K562 (cell line): ENCODE data around the gene TOR3A. TPM values are rescaled to one million over a fixed set of nuclear protein-coding genes. Genes with fewer than 3 reads are reported as not detected.

Experiments used
- ATAC-seq: fragments of 200-7000 bp; cut with Tn5 transposase; 3 replicates; pipeline ENCODE4 v1.9.1; 2020; ENCODE audit warnings: moderate library complexity
- BruUV-seq: library from RNA; stranded (reverse); fragments of 400-500 nt; replicated peaks from 2 replicates; lab custom pipeline; 2021; lab: Mats Ljungman, UMichigan
- CTCF ChIA-PET: fragments of 300-600 bp; formaldehyde crosslinking; extraction: SDS; loops from one replicate; lab custom pipeline; 2021; ENCODE audit warnings: low intra/inter-chr PET ratio; lab: Yijun Ruan, JAX
- POLR2A ChIA-PET: fragments of 300-600, 350-650 bp; sonication (Branson Sonifier 250); formaldehyde crosslinking; extraction: SDS; loops from one replicate; lab custom pipeline; 2021; ENCODE audit warnings: antibody characterized with exemption, inconsistent platforms; lab: Yijun Ruan, JAX
- DNase-seq, 4 experiments: peaks; one replicate each; pipeline versions ENCODE4 v3.0.0 to v3.0.0-alpha.2; 2011 to 2018; ENCODE audit warnings: low spot score in 3 of 4, mixed read lengths in 3 of 4; ENCODE audit errors: extremely low read depth in 1 of 4
- FAIRE-seq: peaks from 2 replicates; lab custom pipeline; 2011; peaks lifted over from hg19 to GRCh38; lab: Jason Lieb, UNC
- H2AFZ ChIP-seq: 2 replicates; pipeline ENCODE4 v1.6.0; 2011; ENCODE audit warnings: low read depth, low read length, control low read depth, inconsistent platforms
- H3K27ac ChIP-seq: fragments of 200-600 bp; 3 replicates; pipeline ENCODE4 v1.8.0; 2011; ENCODE audit warnings: low read depth, mild to moderate bottlenecking, control low read depth, inconsistent platforms, low read length, moderate library complexity, mixed read lengths; ENCODE audit errors: extremely low read depth
- H3K27me3 ChIP-seq, 2 experiments: fragments of 300-600 bp in 1 of 2; 2 replicates in 1 of 2; 3 replicates in 1 of 2; pipeline versions ENCODE4 v1.6.0 to v1.8.0; 2011; ENCODE audit warnings: inconsistent platforms in 2 of 2, low read length in 2 of 2, mild to moderate bottlenecking in 1 of 2, mixed read lengths in 1 of 2, moderate library complexity in 1 of 2; ENCODE audit not compliant: control insufficient read depth in 2 of 2, insufficient read depth in 2 of 2
- H3K36me3 ChIP-seq: fragments of 300-600 bp; 3 replicates; pipeline ENCODE4 v1.8.0; 2011; ENCODE audit warnings: mild to moderate bottlenecking, low read length, inconsistent platforms; ENCODE audit not compliant: control insufficient read depth, insufficient read depth
- H3K4me1 ChIP-seq, 2 experiments: fragments of 200-600 bp in 1 of 2; replicated peaks in 1 of 2; 2 replicates in 1 of 2; 3 replicates in 1 of 2; pipeline versions ENCODE4 v1.5.1 to v1.8.0; 2011; ENCODE audit warnings: inconsistent platforms in 2 of 2, low read length in 2 of 2, mild to moderate bottlenecking in 1 of 2, mixed read lengths in 1 of 2, moderate library complexity in 1 of 2; ENCODE audit not compliant: control insufficient read depth in 2 of 2, insufficient read depth in 2 of 2
- H3K4me2 ChIP-seq: 2 replicates; pipeline ENCODE4 v1.6.1; 2011; ENCODE audit warnings: low read length, control low read depth, inconsistent platforms, mixed read lengths; ENCODE audit not compliant: insufficient read depth
- H3K4me3 ChIP-seq: fragments of 200-600 bp; sonication (generic), shearing (Covaris generic); 2 replicates; pipeline ENCODE4 v1.5.1; 2016; ENCODE audit warnings: control low read depth, inconsistent platforms
- H3K79me2 ChIP-seq: fragments of 200-600 bp; 3 replicates; pipeline ENCODE4 v1.8.0; 2011; ENCODE audit warnings: low read length, inconsistent platforms; ENCODE audit not compliant: control insufficient read depth, insufficient read depth
- H3K9ac ChIP-seq, 2 experiments: 2 replicates each; pipeline versions ENCODE4 v1.6.0 to v1.6.1; 2011; ENCODE audit warnings: low read depth in 2 of 2, low read length in 2 of 2, control low read depth in 1 of 2, inconsistent platforms in 1 of 2, mild to moderate bottlenecking in 1 of 2, mixed read lengths in 1 of 2; ENCODE audit not compliant: insufficient read depth in 1 of 2
- H3K9me1 ChIP-seq: one replicate; pipeline ENCODE4 v1.6.0; 2011; ENCODE audit warnings: inconsistent platforms, mild to moderate bottlenecking, low read length, moderate library complexity; ENCODE audit not compliant: control insufficient read depth, insufficient read depth
- H3K9me3 ChIP-seq: replicated peaks from 2 replicates; pipeline ENCODE4 v1.5.1; 2011; ENCODE audit warnings: low read depth, low read length, inconsistent platforms; ENCODE audit not compliant: control insufficient read depth, insufficient read depth
- H4K20me1 ChIP-seq: replicated peaks from 2 replicates; pipeline ENCODE4 v1.6.1; 2011; ENCODE audit warnings: low read length, inconsistent platforms, mixed read lengths; ENCODE audit not compliant: control insufficient read depth, insufficient read depth
- CSDE1 ChIP-seq, 2 experiments: fragments of 450-650 bp; IDR thresholded peaks; 2 replicates each; pipeline ENCODE4 v1.6.1; 2016; ENCODE audit warnings: mild to moderate bottlenecking in 1 of 2
- EHMT2 ChIP-seq: fragments of 450-650 bp; IDR thresholded peaks from 2 replicates; pipeline ENCODE4 v1.6.1; 2018; ENCODE audit warnings: antibody characterized with exemption
- HNRNPLL ChIP-seq: fragments of 200-400 bp; formaldehyde crosslinking; IDR thresholded peaks from 2 replicates; pipeline ENCODE4 v1.6.1; 2017; ENCODE audit warnings: low read length, low read depth, mild to moderate bottlenecking; ENCODE audit not compliant: poor library complexity, severe bottlenecking
- HSF4 ChIP-seq: fragments of 250-450 bp; sonication (Bioruptor Pico); IDR thresholded peaks from 2 replicates; pipeline ENCODE4 v2.1.2; 2022; ENCODE audit warnings: mild to moderate bottlenecking, moderate library complexity, borderline replicate concordance
- POLR2G ChIP-seq: fragments of 200-400 bp; formaldehyde crosslinking; IDR thresholded peaks from 2 replicates; pipeline ENCODE4 v1.6.1; 2017; ENCODE audit warnings: low read depth, mild to moderate bottlenecking, antibody characterized with exemption, low read length, moderate library complexity
- SAFB ChIP-seq: fragments of 200-400 bp; formaldehyde crosslinking; IDR thresholded peaks from 2 replicates; pipeline ENCODE4 v1.6.1; 2017; ENCODE audit warnings: low read depth, low read length, borderline replicate concordance
- WGBS: fragments of 100-300 bp; shearing (Covaris generic); methylation state at CpG from one replicate; pipeline ENCODE4 v1.1.6; 2016; ENCODE audit warnings: low coverage, mixed read lengths; ENCODE audit not compliant: insufficient coverage; ENCODE audit errors: missing lambda C conversion rate; 5-methylcytosine and 5-hydroxymethylcytosine counted together
- in situ Hi-C: fragments of 300-500 bp; cut with MboI; formaldehyde crosslinking; loops from 4 replicates; pipeline ENCODE4 v1.15.0; 2018; ENCODE audit warnings: inconsistent platforms, mixed read lengths
- intact Hi-C: fragments of 100-400 bp; cut with micrococcal nuclease; formaldehyde crosslinking; loops from 2 replicates; pipeline ENCODE4 v1.14.2; 2022
- polyA plus RNA-seq, 8 experiments: library from polyadenylated mRNA; depleted of rRNA in 4 of 8; stranded (reverse) in 5 of 8; unstranded in 3 of 8; fragments of >200 nt; fragmentation: Nextera tagmentation in 2 of 8; fragmentation: Illumina TruSeq in 1 of 8; extraction: Ambion mirVana in 2 of 8; extraction: Trizol in 1 of 8; gene quantifications; 2 replicates each; pipeline versions ENCODE4 v1.2.1 to v1.2.3, GENCODE V29; 2011 to 2014; ENCODE audit warnings: inconsistent platforms in 1 of 8, missing spikeins in 1 of 8
- total RNA-seq, 7 experiments: library from RNA; depleted of rRNA in 6 of 7; stranded (reverse); fragments of >200 nt in 6 of 7; fragmentation: Illumina TruSeq in 2 of 7; extraction: Trizol in 2 of 7; gene quantifications; 2 replicates each; pipeline versions ENCODE4 v1.2.1 to v1.2.3, GENCODE V29; 2011 to 2021; ENCODE audit warnings: low replicate concordance in 1 of 7
- TF ChIP-seq, protein P1 (sequence below): sonication (generic); formaldehyde crosslinking; IDR thresholded peaks from 2 replicates; pipeline ENCODE4 v1.8.0; 2022; ENCODE audit warnings: mild to moderate bottlenecking, low read depth, missing genetic modification reagents
- TF ChIP-seq, protein P2 (sequence below): fragments of 250-450 bp; sonication (Bioruptor Pico); IDR thresholded peaks from 2 replicates; pipeline ENCODE4 v1.4.0; 2020; ENCODE audit warnings: mild to moderate bottlenecking
- TF ChIP-seq, protein P3 (sequence below), 2 experiments: fragments of 450-650 bp in 1 of 2; sonication (generic) in 1 of 2; formaldehyde crosslinking in 1 of 2; IDR thresholded peaks in 1 of 2; conservative IDR thresholded peaks in 1 of 2; 2 replicates each; pipeline versions ENCODE4 v1.6.1 to v1.8.1; 2016 to 2023; ENCODE audit warnings: mild to moderate bottlenecking in 2 of 2, moderate library complexity in 2 of 2, inconsistent platforms in 1 of 2, missing genetic modification reagents in 1 of 2
- TF ChIP-seq, protein P4 (sequence below), 2 experiments: fragments of 450-650 bp in 1 of 2; sonication (generic) in 1 of 2; formaldehyde crosslinking; conservative IDR thresholded peaks; 2 replicates each; pipeline versions ENCODE4 v1.4.0 to v1.8.1; 2020 to 2022; ENCODE audit warnings: mild to moderate bottlenecking in 1 of 2, missing genetic modification reagents in 1 of 2
- TF ChIP-seq, protein P5 (sequence below): sonication (generic); formaldehyde crosslinking; IDR thresholded peaks from 2 replicates; pipeline ENCODE4 v1.8.0; 2023; ENCODE audit warnings: missing genetic modification reagents, mild to moderate bottlenecking, borderline replicate concordance

Gene TOR3A
- total and polyA plus RNA-seq, 9 of the 15 experiments (the other 6 are each of a cell fraction or from before 2014, with no cell fraction given) = 7.9 to 94.5 (median 39.7) TPM

DNA sequence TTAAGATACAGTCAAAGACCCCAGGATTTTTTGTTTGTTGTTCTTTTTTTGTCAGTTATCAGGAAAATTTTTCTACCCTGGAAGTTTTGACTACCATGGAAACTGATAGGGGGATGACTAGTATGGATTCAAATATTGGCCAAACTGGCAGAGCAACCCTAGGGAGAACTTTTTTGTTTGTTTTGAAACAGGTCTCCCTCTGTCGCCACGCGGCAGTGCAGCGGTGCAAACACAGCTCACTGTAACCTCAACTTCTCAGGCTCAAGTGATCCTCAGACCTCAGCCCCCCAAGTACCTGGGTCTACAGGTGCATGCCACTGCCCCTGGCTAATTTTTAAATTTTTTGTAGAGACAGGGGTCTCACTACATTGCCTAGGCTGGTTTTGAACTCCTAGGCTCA lies 46.6 kb downstream of the TOR3A start:
- intact Hi-C loops = no loop called here
- Histone ChIP-seq H3K27ac (no peak overlapping the region), H3K9me1 (no peaks in the 10 kb centered on the region), H3K36me3 (peaks cover 24% of the 10 kb centered on the region), H3K4me1 (peaks cover 9 to 15% of the 10 kb centered on the region in 2 experiments; a peak in 3 of 5 replicates), H3K79me2 (no peaks in the 10 kb centered on the region; the same call in 2 of the 3 replicates), H3K4me3 (no peak overlapping the region), H3K9ac (no peak overlapping the region), H3K27me3 (no peaks in the 10 kb centered on the region), H2AFZ (no peak overlapping the region), H4K20me1 (no peaks in the 10 kb centered on the region), H3K9me3 (no peaks in the 10 kb centered on the region), H3K4me2 (no peak overlapping the region)
- no peak for DNase-seq
- ChIA-PET CTCF (no interaction called here), POLR2A (no interaction called here)
- WGBS = 90% methylated on average over 4 of the region's 4 CpGs
- ATAC-seq = no peak
- no peak for FAIRE-seq
- BruUV-seq = no TSS peak
- in situ Hi-C loops = loop anchor here (10.0 kb wide), 1 partner anchor 236 kb away; the partner anchor contains the start of gene AXDND1
- TF ChIP-seq SAFB = no peak
- TF ChIP-seq, protein P1, sequence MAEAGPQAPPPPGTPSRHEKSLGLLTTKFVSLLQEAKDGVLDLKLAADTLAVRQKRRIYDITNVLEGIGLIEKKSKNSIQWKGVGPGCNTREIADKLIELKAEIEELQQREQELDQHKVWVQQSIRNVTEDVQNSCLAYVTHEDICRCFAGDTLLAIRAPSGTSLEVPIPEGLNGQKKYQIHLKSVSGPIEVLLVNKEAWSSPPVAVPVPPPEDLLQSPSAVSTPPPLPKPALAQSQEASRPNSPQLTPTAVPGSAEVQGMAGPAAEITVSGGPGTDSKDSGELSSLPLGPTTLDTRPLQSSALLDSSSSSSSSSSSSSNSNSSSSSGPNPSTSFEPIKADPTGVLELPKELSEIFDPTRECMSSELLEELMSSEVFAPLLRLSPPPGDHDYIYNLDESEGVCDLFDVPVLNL (CRISPR knock-in tag) = no peak
- TF ChIP-seq, protein P2, sequence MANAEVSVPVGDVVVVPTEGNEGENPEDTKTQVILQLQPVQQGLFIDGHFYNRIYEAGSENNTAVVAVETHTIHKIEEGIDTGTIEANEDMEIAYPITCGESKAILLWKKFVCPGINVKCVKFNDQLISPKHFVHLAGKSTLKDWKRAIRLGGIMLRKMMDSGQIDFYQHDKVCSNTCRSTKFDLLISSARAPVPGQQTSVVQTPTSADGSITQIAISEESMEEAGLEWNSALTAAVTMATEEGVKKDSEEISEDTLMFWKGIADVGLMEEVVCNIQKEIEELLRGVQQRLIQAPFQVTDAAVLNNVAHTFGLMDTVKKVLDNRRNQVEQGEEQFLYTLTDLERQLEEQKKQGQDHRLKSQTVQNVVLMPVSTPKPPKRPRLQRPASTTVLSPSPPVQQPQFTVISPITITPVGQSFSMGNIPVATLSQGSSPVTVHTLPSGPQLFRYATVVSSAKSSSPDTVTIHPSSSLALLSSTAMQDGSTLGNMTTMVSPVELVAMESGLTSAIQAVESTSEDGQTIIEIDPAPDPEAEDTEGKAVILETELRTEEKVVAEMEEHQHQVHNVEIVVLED (CRISPR knock-in tag) = no peak
- no peak for TF ChIP-seq HNRNPLL
- no peak for TF ChIP-seq CSDE1 (IDR thresholded peaks at IDR 0.05)
- no peak for TF ChIP-seq EHMT2
- TF ChIP-seq HSF4 (CRISPR knock-in tag) = no peak
- TF ChIP-seq POLR2G = no peak
- TF ChIP-seq, protein P3, sequence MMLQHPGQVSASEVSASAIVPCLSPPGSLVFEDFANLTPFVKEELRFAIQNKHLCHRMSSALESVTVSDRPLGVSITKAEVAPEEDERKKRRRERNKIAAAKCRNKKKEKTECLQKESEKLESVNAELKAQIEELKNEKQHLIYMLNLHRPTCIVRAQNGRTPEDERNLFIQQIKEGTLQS (IDR thresholded peaks at IDR 0.05) = no peak
- TF ChIP-seq, protein P3 (CRISPR knock-in tag; conservative IDR thresholded peaks at IDR 0.05) = no peak
- TF ChIP-seq, protein P4, sequence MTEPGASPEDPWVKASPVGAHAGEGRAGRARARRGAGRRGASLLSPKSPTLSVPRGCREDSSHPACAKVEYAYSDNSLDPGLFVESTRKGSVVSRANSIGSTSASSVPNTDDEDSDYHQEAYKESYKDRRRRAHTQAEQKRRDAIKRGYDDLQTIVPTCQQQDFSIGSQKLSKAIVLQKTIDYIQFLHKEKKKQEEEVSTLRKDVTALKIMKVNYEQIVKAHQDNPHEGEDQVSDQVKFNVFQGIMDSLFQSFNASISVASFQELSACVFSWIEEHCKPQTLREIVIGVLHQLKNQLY (CRISPR knock-in tag; conservative IDR thresholded peaks at IDR 0.05) = no peak
- TF ChIP-seq, protein P5, sequence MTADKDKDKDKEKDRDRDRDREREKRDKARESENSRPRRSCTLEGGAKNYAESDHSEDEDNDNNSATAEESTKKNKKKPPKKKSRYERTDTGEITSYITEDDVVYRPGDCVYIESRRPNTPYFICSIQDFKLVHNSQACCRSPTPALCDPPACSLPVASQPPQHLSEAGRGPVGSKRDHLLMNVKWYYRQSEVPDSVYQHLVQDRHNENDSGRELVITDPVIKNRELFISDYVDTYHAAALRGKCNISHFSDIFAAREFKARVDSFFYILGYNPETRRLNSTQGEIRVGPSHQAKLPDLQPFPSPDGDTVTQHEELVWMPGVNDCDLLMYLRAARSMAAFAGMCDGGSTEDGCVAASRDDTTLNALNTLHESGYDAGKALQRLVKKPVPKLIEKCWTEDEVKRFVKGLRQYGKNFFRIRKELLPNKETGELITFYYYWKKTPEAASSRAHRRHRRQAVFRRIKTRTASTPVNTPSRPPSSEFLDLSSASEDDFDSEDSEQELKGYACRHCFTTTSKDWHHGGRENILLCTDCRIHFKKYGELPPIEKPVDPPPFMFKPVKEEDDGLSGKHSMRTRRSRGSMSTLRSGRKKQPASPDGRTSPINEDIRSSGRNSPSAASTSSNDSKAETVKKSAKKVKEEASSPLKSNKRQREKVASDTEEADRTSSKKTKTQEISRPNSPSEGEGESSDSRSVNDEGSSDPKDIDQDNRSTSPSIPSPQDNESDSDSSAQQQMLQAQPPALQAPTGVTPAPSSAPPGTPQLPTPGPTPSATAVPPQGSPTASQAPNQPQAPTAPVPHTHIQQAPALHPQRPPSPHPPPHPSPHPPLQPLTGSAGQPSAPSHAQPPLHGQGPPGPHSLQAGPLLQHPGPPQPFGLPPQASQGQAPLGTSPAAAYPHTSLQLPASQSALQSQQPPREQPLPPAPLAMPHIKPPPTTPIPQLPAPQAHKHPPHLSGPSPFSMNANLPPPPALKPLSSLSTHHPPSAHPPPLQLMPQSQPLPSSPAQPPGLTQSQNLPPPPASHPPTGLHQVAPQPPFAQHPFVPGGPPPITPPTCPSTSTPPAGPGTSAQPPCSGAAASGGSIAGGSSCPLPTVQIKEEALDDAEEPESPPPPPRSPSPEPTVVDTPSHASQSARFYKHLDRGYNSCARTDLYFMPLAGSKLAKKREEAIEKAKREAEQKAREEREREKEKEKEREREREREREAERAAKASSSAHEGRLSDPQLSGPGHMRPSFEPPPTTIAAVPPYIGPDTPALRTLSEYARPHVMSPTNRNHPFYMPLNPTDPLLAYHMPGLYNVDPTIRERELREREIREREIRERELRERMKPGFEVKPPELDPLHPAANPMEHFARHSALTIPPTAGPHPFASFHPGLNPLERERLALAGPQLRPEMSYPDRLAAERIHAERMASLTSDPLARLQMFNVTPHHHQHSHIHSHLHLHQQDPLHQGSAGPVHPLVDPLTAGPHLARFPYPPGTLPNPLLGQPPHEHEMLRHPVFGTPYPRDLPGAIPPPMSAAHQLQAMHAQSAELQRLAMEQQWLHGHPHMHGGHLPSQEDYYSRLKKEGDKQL (CRISPR knock-in tag) = no peak
